Neural cell (in vitro differentiated cells): ENCODE measurements around the gene ATOX1.
"Not testable (repeated sequence)": the region's sequence is repeated elsewhere in the genome, so short reads cannot be mapped to it uniquely, and the experiment has no call there.

Experiments
- RAD21 ChIP-seq: fragments of 450-650 bp; conservative IDR thresholded peaks from 2 replicates; pipeline ENCODE4 v1.6.1; 2014; ENCODE audit warnings: antibody characterized with exemption, mild to moderate bottlenecking, moderate library complexity
- SMC3 ChIP-seq: fragments of 450-650 bp; conservative IDR thresholded peaks from 2 replicates; pipeline ENCODE4 v1.6.1; 2014; ENCODE audit warnings: antibody characterized with exemption, mild to moderate bottlenecking, moderate library complexity; ENCODE audit not compliant: poor library complexity

DNA sequence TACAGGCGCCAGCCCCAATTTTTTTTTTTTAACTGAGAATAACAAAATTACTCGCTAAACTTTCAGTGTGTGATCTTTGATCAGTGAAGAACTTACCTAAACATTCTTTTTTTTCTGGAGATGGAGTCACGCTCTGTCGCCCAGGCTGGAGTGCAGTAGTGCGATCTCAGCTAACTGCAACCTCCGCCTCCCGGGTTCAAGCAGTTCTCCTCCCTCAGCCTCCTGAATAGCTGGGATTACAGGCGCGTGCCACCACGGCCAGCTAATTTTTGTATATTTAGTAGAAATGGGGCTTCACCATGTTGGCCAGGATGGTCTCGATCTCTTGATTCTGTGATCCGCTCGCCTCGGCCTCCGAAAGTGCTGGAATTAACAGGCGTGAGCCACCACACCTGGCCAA lies 25.2 kb upstream of the ATOX1 start:
- not testable (repeated sequence) for TF ChIP-seq RAD21, SMC3
